Esophagus muscularis mucosa (tissue), 4 donors: ENCODE data around the gene PHF23. TPM values are rescaled to one million over a fixed set of nuclear protein-coding genes. Genes with fewer than 3 reads are reported as not detected.

Experiments
- DNase-seq: peaks from one replicate; pipeline ENCODE4 v3.0.0-alpha.2; 2017; ENCODE audit errors: extremely low spot score
- H3K27ac ChIP-seq, 4 donors: fragments of 200-600 bp; sonication (generic); replicated peaks in 1 of 4; 1 replicate in 3 of 4; 2 replicates in 1 of 4; pipeline ENCODE4 v1.5.1; 2016 to 2019; ENCODE audit warnings: mild to moderate bottlenecking in 1 of 4
- H3K27me3 ChIP-seq, 4 donors: fragments of 200-600 bp; sonication (generic); one replicate each; pipeline versions ENCODE4 v1.5.1 to v1.6.0; 2016 to 2019
- H3K36me3 ChIP-seq, 4 donors: fragments of 200-600 bp; sonication (generic); one replicate each; pipeline ENCODE4 v1.5.1; 2016 to 2019
- H3K4me1 ChIP-seq, 4 donors: fragments of 200-600 bp; sonication (generic); one replicate each; pipeline ENCODE4 v1.5.1; 2016 to 2019
- H3K4me3 ChIP-seq, 4 donors: fragments of 200-600 bp; sonication (generic); 1 replicate in 2 of 4; 2 replicates in 2 of 4; pipeline ENCODE4 v1.5.1; 2016 to 2019; ENCODE audit warnings: mild to moderate bottlenecking in 4 of 4, moderate library complexity in 1 of 4
- H3K9me3 ChIP-seq, 4 donors: fragments of 200-600 bp; sonication (generic); 1 replicate in 3 of 4; 2 replicates in 1 of 4; pipeline ENCODE4 v1.5.1; 2016 to 2019
- EP300 ChIP-seq: sonication (generic); formaldehyde crosslinking; IDR thresholded peaks from one replicate; pipeline ENCODE4 v1.6.1; 2017; ENCODE audit warnings: antibody characterized with exemption
- POLR2A ChIP-seq: fragments of 450-650 bp; IDR thresholded peaks from one replicate; pipeline ENCODE4 v1.6.1; 2017; ENCODE audit warnings: antibody characterized with exemption, moderate library complexity, mild to moderate bottlenecking, low read depth
- POLR2AphosphoS5 ChIP-seq, 2 donors: sonication (generic); formaldehyde crosslinking; IDR thresholded peaks; one replicate each; pipeline ENCODE4 v1.6.1; 2017; ENCODE audit warnings: antibody characterized with exemption in 2 of 2
- WGBS: methylation state at CpG from one replicate; pipeline ENCODE4 v1.1.5; 2018; 5-methylcytosine and 5-hydroxymethylcytosine counted together
- intact Hi-C: fragments of 100-400 bp; cut with DNase I; formaldehyde crosslinking; loops from one replicate; pipeline ENCODE4 v1.15.1; 2023
- total RNA-seq, 4 donors: library from RNA; depleted of rRNA; stranded (reverse); fragments of >200 nt; gene quantifications; one replicate each; pipeline versions ENCODE4 v1.1.0 to v1.2.1, GENCODE V29; 2016
- TF ChIP-seq, protein P1 (sequence below), 3 experiments: fragments of 200-600 bp in 2 of 3; fragments of 450-650 bp in 1 of 3; sonication (generic) in 2 of 3; IDR thresholded peaks; one replicate each; pipeline ENCODE4 v1.5.1; 2017 to 2019; ENCODE audit warnings: antibody characterized with exemption in 3 of 3, mild to moderate bottlenecking in 2 of 3, moderate library complexity in 1 of 3

PHF23 gene
- total RNA-seq = 10 to 100 TPM; 21.6 to 38.1 (median 24.8) TPM

DNA sequence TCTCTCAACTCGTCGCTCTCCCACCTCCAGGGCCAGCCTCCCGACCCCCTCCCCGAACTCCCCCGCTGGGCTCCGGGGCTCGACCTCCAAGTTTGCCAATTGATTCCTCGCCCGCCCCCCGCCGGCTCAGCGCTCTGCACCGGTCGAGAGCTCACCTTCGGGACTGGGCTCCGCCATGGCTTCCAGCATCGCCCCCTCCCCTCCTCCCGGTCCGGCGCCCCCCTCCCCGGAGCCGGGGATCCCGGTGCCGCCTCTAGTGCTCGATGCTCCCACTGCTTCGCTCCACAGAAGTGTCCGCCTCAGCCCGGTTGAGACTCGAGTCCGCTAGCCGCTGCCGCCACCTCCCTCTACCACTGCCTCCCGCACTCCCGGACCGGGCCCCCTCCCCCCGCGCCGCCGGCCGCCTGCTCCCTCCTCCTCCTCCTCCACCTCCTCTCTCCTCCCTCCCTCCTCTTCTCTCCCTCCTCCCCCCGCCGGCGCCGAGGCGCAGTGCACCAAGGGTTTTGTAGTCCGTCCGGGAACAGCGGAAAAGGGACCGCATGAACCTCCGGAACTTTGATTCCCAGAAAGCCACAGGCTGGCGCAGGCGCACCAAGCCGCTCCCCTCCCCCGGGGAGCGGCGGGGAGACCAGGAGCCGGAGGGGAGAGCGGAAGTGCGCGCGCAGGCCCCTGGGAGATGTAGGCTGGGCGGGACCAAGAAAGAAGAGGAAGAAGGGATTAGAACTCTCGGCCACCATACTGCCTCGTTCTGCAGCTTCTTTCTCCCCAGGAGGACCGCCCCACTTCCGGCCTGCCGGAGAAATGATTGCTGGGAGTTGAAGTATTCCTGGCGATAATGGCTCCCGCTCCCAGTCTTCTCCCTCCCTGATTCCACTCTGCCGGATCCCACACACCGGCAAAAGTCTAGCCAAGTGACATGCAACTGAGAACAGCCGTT, at the start of gene PHF23:
TSS of gene PHF23 (minus strand) at position 367 of the 937 bp plus-strand sequence. CDS start at position 189, 178 bp downstream.
- under 1% methylated on average over 56 of the region's 72 CpGs for WGBS
- TF ChIP-seq POLR2AphosphoS5 (IDR thresholded peaks at IDR 0.05) (peak; percentile 79 to 92), POLR2A (peak; percentile 43), EP300 (no peak)
- TF ChIP-seq, protein P1, sequence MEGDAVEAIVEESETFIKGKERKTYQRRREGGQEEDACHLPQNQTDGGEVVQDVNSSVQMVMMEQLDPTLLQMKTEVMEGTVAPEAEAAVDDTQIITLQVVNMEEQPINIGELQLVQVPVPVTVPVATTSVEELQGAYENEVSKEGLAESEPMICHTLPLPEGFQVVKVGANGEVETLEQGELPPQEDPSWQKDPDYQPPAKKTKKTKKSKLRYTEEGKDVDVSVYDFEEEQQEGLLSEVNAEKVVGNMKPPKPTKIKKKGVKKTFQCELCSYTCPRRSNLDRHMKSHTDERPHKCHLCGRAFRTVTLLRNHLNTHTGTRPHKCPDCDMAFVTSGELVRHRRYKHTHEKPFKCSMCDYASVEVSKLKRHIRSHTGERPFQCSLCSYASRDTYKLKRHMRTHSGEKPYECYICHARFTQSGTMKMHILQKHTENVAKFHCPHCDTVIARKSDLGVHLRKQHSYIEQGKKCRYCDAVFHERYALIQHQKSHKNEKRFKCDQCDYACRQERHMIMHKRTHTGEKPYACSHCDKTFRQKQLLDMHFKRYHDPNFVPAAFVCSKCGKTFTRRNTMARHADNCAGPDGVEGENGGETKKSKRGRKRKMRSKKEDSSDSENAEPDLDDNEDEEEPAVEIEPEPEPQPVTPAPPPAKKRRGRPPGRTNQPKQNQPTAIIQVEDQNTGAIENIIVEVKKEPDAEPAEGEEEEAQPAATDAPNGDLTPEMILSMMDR (IDR thresholded peaks at IDR 0.05) = peak in 1 of 3 experiments; percentile 22
- H3K9me3 ChIP-seq = no peaks in the 10 kb centered on the region
- peak within 1 kb of the TSS; percentile 94 to 99 (median 96) for H3K4me3 ChIP-seq
- peaks cover 19 to 44% (median 40%) of the 10 kb centered on the region in 4 donors for H3K36me3 ChIP-seq
- H3K27me3 ChIP-seq = no peaks in the 10 kb centered on the region
- intact Hi-C loops = no loop called here
- peak within 1 kb of the TSS; percentile 97 to 99 (median 97) for H3K27ac ChIP-seq
- H3K4me1 ChIP-seq = peaks cover 41 to 68% (median 65%) of the 10 kb centered on the region in 4 donors
- DNase-seq = peak; percentile 100

DNA sequence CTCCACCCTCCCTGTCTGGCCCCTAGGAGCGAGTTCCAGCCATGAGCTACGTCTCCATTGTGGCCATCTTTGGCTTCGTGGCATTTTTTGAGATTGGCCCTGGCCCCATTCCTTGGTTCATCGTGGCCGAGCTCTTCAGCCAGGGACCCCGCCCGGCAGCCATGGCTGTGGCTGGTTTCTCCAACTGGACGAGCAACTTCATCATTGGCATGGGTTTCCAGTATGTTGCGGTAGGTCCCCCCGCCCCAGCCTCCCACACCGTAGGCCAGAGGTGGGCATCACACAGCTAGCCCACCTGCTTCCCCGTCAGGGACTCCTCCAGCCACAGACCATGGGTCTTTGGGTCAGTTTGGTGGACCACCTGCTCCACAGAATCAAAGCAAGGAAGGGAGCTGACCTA, 46.4 kb upstream of the PHF23 start:
- H3K4me3 ChIP-seq = no peak overlapping the region
- no peaks in the 10 kb centered on the region for H3K9me3 ChIP-seq
- 85% methylated on average over 8 of the region's 12 CpGs for WGBS
- H3K4me1 ChIP-seq = peaks cover 53 to 97% (median 94%) of the 10 kb centered on the region in 4 donors
- DNase-seq = no peak
- intact Hi-C loops = no loop called here
- H3K27ac ChIP-seq = peak overlapping the region; percentile 95 to 98 (median 96)
- H3K36me3 ChIP-seq = peaks cover 26 to 44% (median 42%) of the 10 kb centered on the region in 4 donors
- TF ChIP-seq, protein P1 (IDR thresholded peaks at IDR 0.05) = no peak
- H3K27me3 ChIP-seq = peaks cover 0 to 7% (median 0%) of the 10 kb centered on the region in 4 donors

DNA sequence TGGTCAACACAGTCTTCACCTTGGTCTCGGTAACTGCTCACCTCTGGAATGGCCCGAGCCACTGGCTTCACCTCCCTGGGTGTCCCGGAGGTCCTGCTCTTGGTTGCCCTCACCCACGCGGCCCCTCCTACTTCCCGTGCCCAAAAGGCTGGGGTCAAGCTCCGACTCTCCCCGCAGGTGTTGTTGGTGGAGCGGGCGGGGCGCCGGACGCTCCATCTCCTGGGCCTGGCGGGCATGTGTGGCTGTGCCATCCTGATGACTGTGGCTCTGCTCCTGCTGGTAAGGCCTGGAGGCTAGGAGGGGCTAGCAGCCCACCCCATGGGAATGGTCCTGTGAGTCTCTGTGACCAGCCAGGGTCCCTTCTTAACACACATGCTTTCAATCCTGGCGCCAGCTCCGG, 45.7 kb upstream of the PHF23 start:
- Histone ChIP-seq H3K27ac (peak overlapping the region; percentile 95 to 98 (median 96)), H3K4me1 (peaks cover 47 to 96% (median 93%) of the 10 kb centered on the region in 4 donors), H3K27me3 (peaks cover 0 to 7% (median 0%) of the 10 kb centered on the region in 4 donors), H3K4me3 (peak overlapping the region in 2 of 4 donors; percentile 71 to 77), H3K36me3 (peaks cover 26 to 44% (median 42%) of the 10 kb centered on the region in 4 donors), H3K9me3 (no peaks in the 10 kb centered on the region)
- TF ChIP-seq POLR2AphosphoS5 (IDR thresholded peaks at IDR 0.05) (no peak), EP300 (no peak), POLR2A (no peak)
- TF ChIP-seq, protein P1 (IDR thresholded peaks at IDR 0.05) = no peak
- intact Hi-C loops = no loop called here
- WGBS = 92% methylated on average over 5 of the region's 16 CpGs
- no peak for DNase-seq

DNA sequence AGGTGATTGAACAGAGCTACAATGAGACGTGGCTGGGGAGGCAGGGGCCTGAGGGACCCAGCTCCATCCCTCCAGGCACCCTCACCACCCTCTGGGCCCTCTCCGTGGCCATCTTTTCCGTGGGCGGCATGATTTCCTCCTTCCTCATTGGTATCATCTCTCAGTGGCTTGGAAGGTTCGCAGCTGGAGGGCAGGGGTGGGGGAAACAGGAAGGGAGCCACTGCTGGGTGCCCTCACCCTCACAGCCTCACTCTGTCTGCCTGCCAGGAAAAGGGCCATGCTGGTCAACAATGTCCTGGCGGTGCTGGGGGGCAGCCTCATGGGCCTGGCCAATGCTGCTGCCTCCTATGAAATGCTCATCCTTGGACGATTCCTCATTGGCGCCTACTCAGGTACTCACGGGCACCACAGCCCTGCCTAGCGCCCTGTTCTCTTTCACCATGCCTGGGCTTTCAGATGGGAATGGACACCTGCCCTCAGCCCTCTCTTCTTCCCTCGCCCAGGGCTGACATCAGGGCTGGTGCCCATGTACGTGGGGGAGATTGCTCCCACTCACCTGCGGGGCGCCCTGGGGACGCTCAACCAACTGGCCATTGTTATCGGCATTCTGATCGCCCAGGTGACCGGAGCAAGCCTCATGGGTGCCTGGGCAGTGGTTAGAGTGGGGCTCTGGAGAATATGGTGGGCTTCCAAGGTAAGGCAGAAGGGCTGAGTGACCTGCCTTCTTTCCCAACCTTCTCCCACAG, 44.4 kb upstream of the PHF23 start:
- TF ChIP-seq, protein P1 (IDR thresholded peaks at IDR 0.05) = no peak
- no peak for TF ChIP-seq POLR2AphosphoS5 (IDR thresholded peaks at IDR 0.05)
- TF ChIP-seq EP300 = no peak
- no peak for TF ChIP-seq POLR2A
- Histone ChIP-seq H3K4me1 (peaks cover 47 to 84% (median 81%) of the 10 kb centered on the region in 4 donors), H3K4me3 (peak overlapping the region; percentile 64 to 77 (median 69)), H3K27ac (peak overlapping the region; percentile 95 to 98 (median 96)), H3K27me3 (peaks cover 0 to 7% (median 0%) of the 10 kb centered on the region in 4 donors), H3K9me3 (no peaks in the 10 kb centered on the region), H3K36me3 (peaks cover 26 to 44% (median 42%) of the 10 kb centered on the region in 4 donors)
- intact Hi-C loops = no loop called here
- 45% methylated on average over 14 of the region's 18 CpGs for WGBS
- no peak for DNase-seq
